Measurements from ENCODE around the gene RGL2.

The RGL2 gene

GRCh38 chr6:33323623-33323948 is 24.8 kb upstream of the RGL2 start:
- POLR2A ChIA-PET: interaction anchor here (0.6 to 1.3 kb wide), 4 partner anchors 10 to 52 kb away, joined by 3 to 4 read pairs (median 3); partner anchors contain the start of genes RPS18 and VPS52
- H3K4me1 ChIP-seq (ENCODE audit: control extremely low read depth in 1 of 4, control insufficient read depth in 4 of 4, insufficient read depth in 4 of 4, low read length in 3 of 4): peaks cover 10 to 51% (median 31%) of the 10 kb centered on the region in 4 experiments
- peak in 1 of 3 donors; percentile 32 for DNase-seq
- no peaks in the 10 kb centered on the region for H3K9me3 ChIP-seq (ENCODE audit: control extremely low read depth in 1 of 5, control insufficient read depth in 4 of 5, insufficient read depth in 2 of 5, low read depth in 1 of 5, low read length in 4 of 5)
- CTCF ChIA-PET: interaction anchor here (0.7 to 1.4 kb wide), 3 partner anchors 9 to 25 kb away, joined by 3 read pairs; no protein-coding TSS in a partner anchor
- H3K27ac ChIP-seq (ENCODE audit: insufficient read depth in 1 of 2, low read depth in 1 of 2, low read length in 2 of 2, poor library complexity in 1 of 2, severe bottlenecking in 2 of 2): peak overlapping the region; percentile 85 to 94
- H3K4me3 ChIP-seq (ENCODE audit: control insufficient read depth in 1 of 7, extremely low read depth in 1 of 7, insufficient read depth in 4 of 7, low read depth in 2 of 7, low read length in 6 of 7): peak overlapping the region; percentile 50 to 94 (median 90)
- no peaks in the 10 kb centered on the region for H3K27me3 ChIP-seq (replicated peaks in 2 of 5; ENCODE audit: control insufficient read depth in 4 of 5, insufficient read depth in 5 of 5, low read length in 4 of 5)
- peaks cover 8 to 33% (median 25%) of the 10 kb centered on the region in 4 experiments for H3K36me3 ChIP-seq (ENCODE audit: control insufficient read depth in 4 of 4, insufficient read depth in 4 of 4, low read length in 3 of 4)
- WGBS (ENCODE audit: insufficient coverage): 0% methylated on average over 7 of the region's 12 CpGs

- POLR2A ChIA-PET: interaction anchor here (0.5 kb wide), 1 partner anchor 14 kb away, joined by 3 read pairs; no protein-coding TSS in a partner anchor
- H3K36me3 ChIP-seq (ENCODE audit: control insufficient read depth in 4 of 4, insufficient read depth in 4 of 4, low read length in 3 of 4): peaks cover 8 to 36% (median 27%) of the 10 kb centered on the region in 4 experiments
- no peaks in the 10 kb centered on the region for H3K9me3 ChIP-seq (ENCODE audit: control extremely low read depth in 1 of 5, control insufficient read depth in 4 of 5, insufficient read depth in 2 of 5, low read depth in 1 of 5, low read length in 4 of 5)
- peak overlapping the region in 2 of 7 experiments; percentile 91 to 93 for H3K4me3 ChIP-seq (ENCODE audit: control insufficient read depth in 1 of 7, extremely low read depth in 1 of 7, insufficient read depth in 4 of 7, low read depth in 2 of 7, low read length in 6 of 7)
- H3K27ac ChIP-seq (ENCODE audit: insufficient read depth in 1 of 2, low read depth in 1 of 2, low read length in 2 of 2, poor library complexity in 1 of 2, severe bottlenecking in 2 of 2): peak overlapping the region; percentile 25 to 94
- CTCF ChIA-PET: interaction anchor here (0.9 kb wide), 1 partner anchor 9 kb away, joined by 3 read pairs; no protein-coding TSS in a partner anchor
- no peak for DNase-seq
- H3K27me3 ChIP-seq (replicated peaks in 2 of 5; ENCODE audit: control insufficient read depth in 4 of 5, insufficient read depth in 5 of 5, low read length in 4 of 5): no peaks in the 10 kb centered on the region
- 87% methylated on average over 8 of the region's 9 CpGs for whole genome bisulfite sequencing (ENCODE audit: insufficient coverage)
- H3K4me1 ChIP-seq (ENCODE audit: control extremely low read depth in 1 of 4, control insufficient read depth in 4 of 4, insufficient read depth in 4 of 4, low read length in 3 of 4): peaks cover 10 to 67% (median 42%) of the 10 kb centered on the region in 4 experiments
Measured at GRCh38 chr6:33321227-33321626, 22.5 kb upstream of the RGL2 start.

- ChIA-PET POLR2A (interaction anchor here (0.5 kb wide), 1 partner anchor 15 kb away, joined by 3 read pairs; no protein-coding TSS in a partner anchor), CTCF (interaction anchor here (0.6 to 0.9 kb wide), 2 partner anchors 9 to 22 kb away, joined by 3 read pairs; no protein-coding TSS in a partner anchor)
- WGBS (ENCODE audit: insufficient coverage): 96% methylated on average over 28 of the region's 32 CpGs
- H3K4me1 ChIP-seq (ENCODE audit: control extremely low read depth in 1 of 4, control insufficient read depth in 4 of 4, insufficient read depth in 4 of 4, low read length in 3 of 4): peaks cover 10 to 71% (median 44%) of the 10 kb centered on the region in 4 experiments
- H3K9me3 ChIP-seq (ENCODE audit: control extremely low read depth in 1 of 5, control insufficient read depth in 4 of 5, insufficient read depth in 2 of 5, low read depth in 1 of 5, low read length in 4 of 5): no peaks in the 10 kb centered on the region
- H3K4me3 ChIP-seq (ENCODE audit: control insufficient read depth in 1 of 7, extremely low read depth in 1 of 7, insufficient read depth in 4 of 7, low read depth in 2 of 7, low read length in 6 of 7): peak overlapping the region in 1 of 7 experiments; percentile 37
- DNase-seq: no peak
- H3K27me3 ChIP-seq (replicated peaks in 2 of 5; ENCODE audit: control insufficient read depth in 4 of 5, insufficient read depth in 5 of 5, low read length in 4 of 5): no peaks in the 10 kb centered on the region
- H3K27ac ChIP-seq (ENCODE audit: insufficient read depth in 1 of 2, low read depth in 1 of 2, low read length in 2 of 2, poor library complexity in 1 of 2, severe bottlenecking in 2 of 2): peak overlapping the region in 1 of 2 experiments; percentile 28
- H3K36me3 ChIP-seq (ENCODE audit: control insufficient read depth in 4 of 4, insufficient read depth in 4 of 4, low read length in 3 of 4): peaks cover 8 to 37% (median 29%) of the 10 kb centered on the region in 4 experiments
Measured at GRCh38 chr6:33320315-33321181, 21.8 kb upstream of the RGL2 start.

GRCh38 chr6:33319939-33320314 is 21.2 kb upstream of the RGL2 start:
- ChIA-PET CTCF (no interaction called here), POLR2A (no interaction called here)
- no peak for DNase-seq
- Histone ChIP-seq H3K9me3 (ENCODE audit: control extremely low read depth in 1 of 5, control insufficient read depth in 4 of 5, insufficient read depth in 2 of 5, low read depth in 1 of 5, low read length in 4 of 5) (no peaks in the 10 kb centered on the region), H3K27ac (ENCODE audit: insufficient read depth in 1 of 2, low read depth in 1 of 2, low read length in 2 of 2, poor library complexity in 1 of 2, severe bottlenecking in 2 of 2) (peak overlapping the region in 1 of 2 experiments; percentile 28), H3K36me3 (ENCODE audit: control insufficient read depth in 4 of 4, insufficient read depth in 4 of 4, low read length in 3 of 4) (peaks cover 8 to 39% (median 29%) of the 10 kb centered on the region in 4 experiments), H3K4me3 (ENCODE audit: control insufficient read depth in 1 of 7, extremely low read depth in 1 of 7, insufficient read depth in 4 of 7, low read depth in 2 of 7, low read length in 6 of 7) (no peak overlapping the region), H3K27me3 (replicated peaks in 2 of 5; ENCODE audit: control insufficient read depth in 4 of 5, insufficient read depth in 5 of 5, low read length in 4 of 5) (no peaks in the 10 kb centered on the region), H3K4me1 (ENCODE audit: control extremely low read depth in 1 of 4, control insufficient read depth in 4 of 4, insufficient read depth in 4 of 4, low read length in 3 of 4) (peaks cover 10 to 77% (median 50%) of the 10 kb centered on the region in 4 experiments)
- WGBS (ENCODE audit: insufficient coverage): 90% methylated on average over 3 of the region's 3 CpGs

DNA sequence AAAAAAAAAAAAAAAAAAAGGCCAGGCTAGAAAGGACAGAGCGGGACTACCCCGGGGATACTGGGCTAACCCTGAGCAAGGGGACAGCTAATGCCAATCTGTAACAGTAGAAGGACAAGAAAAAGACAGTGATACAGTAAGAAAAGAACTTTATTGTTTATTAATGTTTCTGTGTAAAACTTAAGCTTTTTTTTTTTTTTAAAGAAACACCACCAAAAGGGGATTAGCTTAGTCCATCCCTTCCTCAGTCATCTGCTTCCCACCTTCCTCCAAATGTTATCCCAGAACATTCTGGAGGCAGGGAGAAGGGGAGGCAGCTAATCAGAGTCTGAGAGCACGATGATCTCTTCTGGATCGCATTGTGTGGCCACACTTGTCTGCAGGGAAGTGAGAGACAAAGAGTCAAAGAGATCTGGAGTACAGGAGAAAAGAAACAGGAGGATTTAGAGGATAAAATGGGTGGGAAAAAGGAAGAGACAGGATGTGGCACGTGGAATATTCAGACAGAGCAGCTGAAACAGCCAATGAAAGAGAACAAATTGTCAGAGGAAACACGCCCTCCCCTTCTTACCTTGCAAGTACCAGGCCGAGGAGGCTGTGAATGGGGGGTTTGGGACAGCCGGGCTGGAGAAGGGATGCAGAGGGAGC is 19.8 kb upstream of the RGL2 start:
- Histone ChIP-seq H3K4me3 (ENCODE audit: control insufficient read depth in 1 of 7, extremely low read depth in 1 of 7, insufficient read depth in 4 of 7, low read depth in 2 of 7, low read length in 6 of 7) (peak overlapping the region in 5 of 7 experiments; percentile 75 to 91 (median 84)), H3K27me3 (replicated peaks in 2 of 5; ENCODE audit: control insufficient read depth in 4 of 5, insufficient read depth in 5 of 5, low read length in 4 of 5) (no peaks in the 10 kb centered on the region), H3K27ac (ENCODE audit: insufficient read depth in 1 of 2, low read depth in 1 of 2, low read length in 2 of 2, poor library complexity in 1 of 2, severe bottlenecking in 2 of 2) (peak overlapping the region; percentile 50 to 84), H3K4me1 (ENCODE audit: control extremely low read depth in 1 of 4, control insufficient read depth in 4 of 4, insufficient read depth in 4 of 4, low read length in 3 of 4) (peaks cover 3 to 74% (median 47%) of the 10 kb centered on the region in 4 experiments), H3K36me3 (ENCODE audit: control insufficient read depth in 4 of 4, insufficient read depth in 4 of 4, low read length in 3 of 4) (peaks cover 8 to 39% (median 29%) of the 10 kb centered on the region in 4 experiments), H3K9me3 (ENCODE audit: control extremely low read depth in 1 of 5, control insufficient read depth in 4 of 5, insufficient read depth in 2 of 5, low read depth in 1 of 5, low read length in 4 of 5) (no peaks in the 10 kb centered on the region)
- WGBS (ENCODE audit: insufficient coverage): 100% methylated on average over 4 of the region's 8 CpGs
- CTCF ChIA-PET: interaction anchor here (0.7 to 3.7 kb wide), 10 partner anchors 11 to 104 kb away, joined by 3 to 18 read pairs (median 3); partner anchors contain the start of genes RGL2, RPS18 and VPS52
- DNase-seq: no peak
- POLR2A ChIA-PET: interaction anchor here (0.6 to 1.1 kb wide), 3 partner anchors 10 to 347 kb away, joined by 3 to 5 read pairs (median 3); no protein-coding TSS in a partner anchor

DNA sequence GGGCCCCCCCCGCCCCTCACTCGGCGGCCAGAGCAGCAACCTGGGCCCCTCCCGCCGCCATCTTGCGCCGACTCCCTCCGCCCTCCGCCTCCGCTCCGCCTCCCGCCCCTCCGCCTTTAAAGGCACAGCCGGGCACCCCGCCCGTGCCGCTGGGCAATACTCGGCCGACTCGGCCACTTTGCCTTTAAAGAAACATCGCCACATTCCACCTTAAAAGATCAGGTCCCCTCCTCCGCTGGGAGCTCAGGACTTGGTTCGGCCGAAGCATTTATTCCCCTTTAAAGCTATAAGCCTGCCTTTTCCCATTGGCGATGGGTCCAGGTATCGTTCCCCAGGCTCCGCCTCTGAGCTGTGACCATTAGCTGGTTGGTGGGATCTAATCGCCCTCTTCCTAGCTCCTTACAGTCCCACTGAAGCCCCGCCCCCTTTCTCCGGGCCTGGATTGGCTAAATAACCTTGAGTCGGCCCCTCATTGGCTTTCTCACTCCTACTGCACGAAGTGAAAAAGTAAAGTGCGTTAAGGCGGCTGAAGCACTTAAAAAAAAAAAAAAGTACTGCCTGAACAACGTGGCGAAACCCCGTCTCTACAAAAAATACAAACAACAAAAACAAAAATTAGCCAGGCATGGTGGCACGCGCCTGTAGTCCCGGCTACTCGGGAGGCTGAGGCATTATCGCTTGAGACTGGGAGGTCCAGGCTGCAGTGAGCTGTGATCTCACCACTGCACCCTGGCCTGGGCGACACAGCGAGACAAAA is 19.1 kb upstream of the RGL2 start, which contains the start of gene ZBTB22:
ZBTB22 (minus strand) TSS at position 76 of the 757 bp plus-strand sequence. CDS start 828 bp downstream, outside the sequence.
- H3K4me3 ChIP-seq (ENCODE audit: control insufficient read depth in 1 of 7, extremely low read depth in 1 of 7, insufficient read depth in 4 of 7, low read depth in 2 of 7, low read length in 6 of 7): peak within 1 kb of the TSS; percentile 72 to 91 (median 84)
- WGBS (ENCODE audit: insufficient coverage): 9% methylated on average over 19 of the region's 44 CpGs
- H3K9me3 ChIP-seq (ENCODE audit: control extremely low read depth in 1 of 5, control insufficient read depth in 4 of 5, insufficient read depth in 2 of 5, low read depth in 1 of 5, low read length in 4 of 5): no peaks in the 10 kb centered on the region
- peaks cover 3 to 73% (median 46%) of the 10 kb centered on the region in 4 experiments for H3K4me1 ChIP-seq (ENCODE audit: control extremely low read depth in 1 of 4, control insufficient read depth in 4 of 4, insufficient read depth in 4 of 4, low read length in 3 of 4)
- ChIA-PET CTCF (interaction anchor here (0.7 to 3.7 kb wide), 10 partner anchors 10 to 105 kb away, joined by 3 to 18 read pairs (median 3); partner anchors contain the start of genes RGL2, RPS18 and VPS52), POLR2A (interaction anchor here (0.6 to 1.4 kb wide), 5 partner anchors 19 to 346 kb away, joined by 3 to 7 read pairs (median 4); partner anchors contain the start of genes RGL2, RPS18 and VPS52)
- peak within 1 kb of the TSS; percentile 50 to 84 for H3K27ac ChIP-seq (ENCODE audit: insufficient read depth in 1 of 2, low read depth in 1 of 2, low read length in 2 of 2, poor library complexity in 1 of 2, severe bottlenecking in 2 of 2)
- peak; percentile 99 to 100 (median 99) for DNase-seq
- H3K27me3 ChIP-seq (replicated peaks in 2 of 5; ENCODE audit: control insufficient read depth in 4 of 5, insufficient read depth in 5 of 5, low read length in 4 of 5): no peaks in the 10 kb centered on the region
- peaks cover 8 to 39% (median 29%) of the 10 kb centered on the region in 4 experiments for H3K36me3 ChIP-seq (ENCODE audit: control insufficient read depth in 4 of 4, insufficient read depth in 4 of 4, low read length in 3 of 4)
